MV-4-11 (cell line): Measurements from ENCODE around the gene SLC20A1.
A peak's percentile ranks its signal among the peaks of the same experiment; 100 is the strongest.
"Not testable (repeated sequence)": the region's sequence is repeated elsewhere in the genome, so short reads cannot be mapped to it uniquely, and the experiment has no call there.

Experiments used
- DNase-seq: peaks from one replicate; lab custom pipeline; 2025; lab: John Stamatoyannopoulos, UW

SLC20A1 gene

GRCh38 chr2:112645310-112646101, at the start of gene SLC20A1:
TSS of gene SLC20A1 (plus strand) at chr2:112645939. CDS start at chr2:112646829, 890 bp downstream.
- peak; percentile 93 for DNase-seq

- DNase-seq, result no peak
These were observed 48.0 kb upstream of the SLC20A1 start for GRCh38 chr2:112597537-112598322.

- DNase-seq, result no peak
These were observed 45.1 kb upstream of the SLC20A1 start for GRCh38 chr2:112600634-112601033.

- DNase-seq, result no peak
These were observed 44.0 kb upstream of the SLC20A1 start for GRCh38 chr2:112601754-112602153.

GRCh38 chr2:112602917-112603316, 42.8 kb upstream of the SLC20A1 start:
- DNase-seq, result no peak

GRCh38 chr2:112603731-112604130, 42.0 kb upstream of the SLC20A1 start:
- no peak for DNase-seq

GRCh38 chr2:112604952-112605351, 40.8 kb upstream of the SLC20A1 start:
- DNase-seq, result no peak

- no peak for DNase-seq
These were observed 39.8 kb upstream of the SLC20A1 start for GRCh38 chr2:112605926-112606325.

GRCh38 chr2:112606547-112606946, 39.2 kb upstream of the SLC20A1 start:
- no peak for DNase-seq

GRCh38 chr2:112607680-112608438, 37.9 kb upstream of the SLC20A1 start:
- DNase-seq, result no peak

- not testable (repeated sequence) for DNase-seq
These were observed 36.4 kb upstream of the SLC20A1 start for GRCh38 chr2:112609320-112609719.

- DNase-seq, result not testable (repeated sequence)
These were observed 33.5 kb upstream of the SLC20A1 start for GRCh38 chr2:112612283-112612682.

GRCh38 chr2:112614201-112614840, 31.4 kb upstream of the SLC20A1 start:
- DNase-seq, result no peak

GRCh38 chr2:112615051-112615450, 30.7 kb upstream of the SLC20A1 start:
- no peak for DNase-seq

GRCh38 chr2:112615798-112616197, 29.9 kb upstream of the SLC20A1 start:
- not testable (repeated sequence) for DNase-seq

- peak; percentile 74 for DNase-seq
These were observed 27.4 kb upstream of the SLC20A1 start for GRCh38 chr2:112618383-112618782.

GRCh38 chr2:112621790-112622527, 23.8 kb upstream of the SLC20A1 start:
- no peak for DNase-seq

- DNase-seq, result peak; percentile 9
These were observed 23.2 kb upstream of the SLC20A1 start for GRCh38 chr2:112622528-112622849.

- peak; percentile 74 for DNase-seq
These were observed 21.6 kb upstream of the SLC20A1 start for GRCh38 chr2:112623913-112624777.

- DNase-seq, result no peak
These were observed 20.1 kb upstream of the SLC20A1 start for GRCh38 chr2:112625474-112626114.
